Heart right ventricle (tissue), 16 donors: ENCODE data around the gene NEK10. TPM values are rescaled to one million over a fixed set of nuclear protein-coding genes. Genes with fewer than 3 reads are reported as not detected.
A peak's percentile ranks its signal among the peaks of the same experiment; 100 is the strongest.

Experiments used
- ATAC-seq, 8 donors: fragments of 200-7000 bp; cut with Tn5 transposase; one replicate each; pipeline ENCODE4 v1.9.1; 2020; ENCODE audit warnings: mild to moderate bottlenecking in 8 of 8, moderate library complexity in 8 of 8, moderate number of reproducible peaks in 1 of 8
- DNase-seq, 2 donors: peaks; one replicate each; pipeline ENCODE4 v3.0.0-alpha.2; 2020
- H3K27ac ChIP-seq, 10 donors: fragments of 200-600 bp; sonication (generic) in 2 of 10; one replicate each; pipeline versions ENCODE4 v1.5.0 to v1.8.0; 2020 to 2022; ENCODE audit warnings: mild to moderate bottlenecking in 3 of 10
- H3K27me3 ChIP-seq, 7 donors: fragments of 200-600 bp; one replicate each; pipeline ENCODE4 v1.8.0; 2021 to 2022; ENCODE audit warnings: mild to moderate bottlenecking in 2 of 7
- H3K36me3 ChIP-seq, 9 donors: fragments of 200-600 bp; sonication (generic) in 1 of 9; one replicate each; pipeline versions ENCODE4 v1.5.0 to v1.8.0; 2020 to 2022; ENCODE audit warnings: mild to moderate bottlenecking in 2 of 9
- H3K4me1 ChIP-seq, 9 donors: fragments of 200-600 bp; sonication (generic) in 1 of 9; one replicate each; pipeline versions ENCODE4 v1.5.0 to v1.8.0; 2020 to 2022; ENCODE audit warnings: mild to moderate bottlenecking in 4 of 9
- H3K4me3 ChIP-seq, 10 donors: fragments of 200-600 bp; sonication (generic) in 2 of 10; one replicate each; pipeline versions ENCODE4 v1.5.0 to v1.8.0; 2020 to 2022; ENCODE audit warnings: mild to moderate bottlenecking in 7 of 10, moderate library complexity in 2 of 10
- H3K9me3 ChIP-seq, 11 donors: fragments of 200-600 bp in 10 of 11; sonication (generic) in 2 of 11; one replicate each; pipeline versions ENCODE4 v1.5.0 to v1.8.0; 2013 to 2022; ENCODE audit warnings: mild to moderate bottlenecking in 2 of 11, control low read depth in 1 of 11, moderate library complexity in 1 of 11
- WGBS, 2 donors: extraction: QIAGEN DNeasy Blood & Tissue Kit; methylation state at CpG; one replicate each; pipeline ENCODE4 v1.1.7; 2013; ENCODE audit warnings: inconsistent platforms in 1 of 2; 5-methylcytosine and 5-hydroxymethylcytosine counted together
- intact Hi-C, 10 donors: fragments of 100-400 bp; cut with DNase I; formaldehyde crosslinking; loops; one replicate each; pipeline versions ENCODE4 v1.11.1 to v1.14.2; 2022
- polyA plus RNA-seq, 2 donors: library from polyadenylated mRNA; stranded (reverse); fragments of 200-250 nt; gene quantifications; one replicate each; pipeline ENCODE4 v1.2.3, GENCODE V29; 2013
- total RNA-seq, 10 donors: library from RNA; stranded (reverse); fragmentation: NEBNext Ultra II Directional in 3 of 10; extraction: Animal tissue kit (Norgen Biotek cat#: 25700) in 3 of 10; gene quantifications; one replicate each; pipeline versions ENCODE4 v1.2.1 to v1.2.4, GENCODE V29; 2021 to 2023
- TF ChIP-seq, protein P1 (sequence below), 9 donors: fragments of 200-600 bp; sonication (generic) in 2 of 9; IDR thresholded peaks; one replicate each; pipeline versions ENCODE4 v1.5.0 to v1.8.0; 2021 to 2022; ENCODE audit warnings: antibody characterized with exemption in 9 of 9, mild to moderate bottlenecking in 5 of 9, moderate library complexity in 1 of 9
- donor health status: Arrhythmogenic right ventricular cardiomyopathy.
- donor health status: ischemic (EF 13 %, LVEDD 7.1; RV severe dilation, severe dysfunction).
- donor health status: healthy with polysubstance abuse.
- donor health status: DM: no; HTN: yes; CAD: no.
- donor health status: DM: no; HTN: no; CAD: no.
- donor health status: ischemic (EF 25% LVEDD 6.9; RV normal size, moderate dysfunction).
- donor health status: ischemic (EF 25% LVEDD 5.7; RV mildly dilated, moderate dysfunction).
- donor health status: healthy.
- donor health status: DM: yes; HTN: yes; CAD: no.
- donor health status: Ischemic cardiomyopathy.
- donor health status: ischemic (EF 35%, LVEDD 5.7; RV mildly dilated, moderate dysfunction).
- donor health status: nonischemic (EF 11% LVEDD 7.7; RV severe dilation, severe dysfunction).
- donor health status: DM: yes; HTN: yes; CAD: no.
- donor health status: PGD.
- donor health status: ischemic (EF 29% LVEDD 5.4; RV normal size, mild dysfunction).
- donor health status: nonischemic (EF 23%, LVEDD 6.1; RV moderate dilation, normal function).

Gene NEK10
- total and polyA plus RNA-seq, 12 donors, result 0.36 to 17.5 (median 7.8) TPM

DNA sequence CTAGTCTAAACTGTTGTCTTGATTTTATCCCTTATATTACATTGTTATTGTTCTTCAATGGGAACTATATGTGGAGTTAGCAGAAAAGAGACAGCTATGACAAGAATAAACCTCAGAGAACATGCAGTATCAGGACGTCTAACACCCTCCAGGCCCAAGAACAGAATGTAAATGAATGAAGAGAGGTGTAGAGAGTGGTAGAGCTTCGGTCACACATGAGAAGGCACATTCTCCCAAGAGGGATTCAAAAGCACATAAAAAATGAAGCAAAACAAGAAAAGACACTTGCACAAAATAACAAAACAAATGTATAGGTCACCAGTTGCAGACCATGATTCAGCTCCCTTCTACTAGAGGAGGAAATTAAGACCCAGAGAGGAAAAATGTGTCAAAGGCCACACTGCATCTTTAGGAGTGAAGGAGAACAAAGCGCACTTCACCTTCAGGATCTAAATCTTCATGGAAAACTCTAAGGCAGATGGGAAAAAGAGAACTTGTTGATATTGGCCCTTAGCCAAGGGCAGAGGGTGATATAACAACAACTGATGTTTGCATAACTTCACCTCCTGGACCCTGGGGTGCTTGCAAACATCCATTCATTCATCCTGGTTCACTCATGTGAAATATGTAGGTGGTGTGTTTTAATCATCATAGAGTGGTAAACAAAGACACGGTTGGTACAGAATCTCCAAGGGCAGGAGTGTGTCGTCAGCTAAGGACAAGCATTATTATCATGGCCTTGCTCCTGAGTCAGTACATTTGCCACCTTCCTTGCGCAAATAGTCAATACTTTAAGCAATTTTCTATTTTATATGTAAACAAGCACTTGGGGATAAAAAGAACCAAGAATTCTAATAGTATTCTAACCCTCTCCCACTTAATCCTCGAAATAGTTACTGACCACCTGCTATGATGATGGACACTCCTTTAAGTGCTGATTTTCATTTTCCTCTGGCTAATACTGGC is 8.8 kb downstream of the NEK10 start:
- TF ChIP-seq, protein P1, sequence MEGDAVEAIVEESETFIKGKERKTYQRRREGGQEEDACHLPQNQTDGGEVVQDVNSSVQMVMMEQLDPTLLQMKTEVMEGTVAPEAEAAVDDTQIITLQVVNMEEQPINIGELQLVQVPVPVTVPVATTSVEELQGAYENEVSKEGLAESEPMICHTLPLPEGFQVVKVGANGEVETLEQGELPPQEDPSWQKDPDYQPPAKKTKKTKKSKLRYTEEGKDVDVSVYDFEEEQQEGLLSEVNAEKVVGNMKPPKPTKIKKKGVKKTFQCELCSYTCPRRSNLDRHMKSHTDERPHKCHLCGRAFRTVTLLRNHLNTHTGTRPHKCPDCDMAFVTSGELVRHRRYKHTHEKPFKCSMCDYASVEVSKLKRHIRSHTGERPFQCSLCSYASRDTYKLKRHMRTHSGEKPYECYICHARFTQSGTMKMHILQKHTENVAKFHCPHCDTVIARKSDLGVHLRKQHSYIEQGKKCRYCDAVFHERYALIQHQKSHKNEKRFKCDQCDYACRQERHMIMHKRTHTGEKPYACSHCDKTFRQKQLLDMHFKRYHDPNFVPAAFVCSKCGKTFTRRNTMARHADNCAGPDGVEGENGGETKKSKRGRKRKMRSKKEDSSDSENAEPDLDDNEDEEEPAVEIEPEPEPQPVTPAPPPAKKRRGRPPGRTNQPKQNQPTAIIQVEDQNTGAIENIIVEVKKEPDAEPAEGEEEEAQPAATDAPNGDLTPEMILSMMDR (IDR thresholded peaks at IDR 0.05), result no peak
- H3K36me3 ChIP-seq, result no peaks in the 10 kb centered on the region
- H3K9me3 ChIP-seq, result no peaks in the 10 kb centered on the region
- H3K4me1 ChIP-seq, result peaks cover 0 to 32% (median 0%) of the 10 kb centered on the region in 9 donors
- DNase-seq, result no peak
- peak overlapping the region in 1 of 10 donors; percentile 86 for H3K27ac ChIP-seq
- no peaks in the 10 kb centered on the region for H3K27me3 ChIP-seq
- WGBS, 2 donors, result 74 to 77% methylated on average over 7 of the region's 7 CpGs
- intact Hi-C loops, result loop anchor here in 1 of 10 donors (10.0 kb wide), 1 partner anchor 46 kb away; no protein-coding TSS in a partner anchor
- H3K4me3 ChIP-seq, result no peak overlapping the region
- no peak for ATAC-seq

DNA sequence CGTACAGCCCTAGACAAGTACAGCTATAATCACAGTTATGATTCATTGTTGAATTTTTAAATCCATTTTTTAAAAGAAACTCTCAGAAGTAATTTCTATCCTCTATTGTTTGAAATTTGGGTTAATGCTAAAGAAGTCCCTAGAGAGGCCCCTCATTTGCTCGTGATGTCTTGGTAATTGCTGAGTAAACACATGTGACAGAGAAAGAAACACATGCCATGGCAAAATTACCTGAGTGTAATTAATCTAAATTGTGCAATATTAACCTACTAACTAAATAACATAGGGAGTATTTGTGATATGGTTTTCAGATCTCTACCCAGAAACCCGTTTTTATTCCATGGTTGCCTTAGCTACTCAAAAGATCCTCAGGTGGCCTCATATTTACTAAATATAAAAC is 10.8 kb downstream of the NEK10 start:
- 75 to 82% methylated on average over 3 of the region's 3 CpGs for WGBS, 2 donors
- peak overlapping the region in 1 of 10 donors; percentile 86 for H3K27ac ChIP-seq
- intact Hi-C loops, result loop anchor here in 1 of 10 donors (5.0 kb wide), 1 partner anchor 46 kb away; no protein-coding TSS in a partner anchor
- ATAC-seq (no peak), DNase-seq (no peak)
- H3K4me3 ChIP-seq, result no peak overlapping the region
- TF ChIP-seq, protein P1 (IDR thresholded peaks at IDR 0.05), result no peak
- H3K27me3 ChIP-seq, result no peaks in the 10 kb centered on the region
- H3K9me3 ChIP-seq, result no peaks in the 10 kb centered on the region
- H3K36me3 ChIP-seq, result no peaks in the 10 kb centered on the region
- peaks cover 0 to 32% (median 0%) of the 10 kb centered on the region in 9 donors for H3K4me1 ChIP-seq

DNA sequence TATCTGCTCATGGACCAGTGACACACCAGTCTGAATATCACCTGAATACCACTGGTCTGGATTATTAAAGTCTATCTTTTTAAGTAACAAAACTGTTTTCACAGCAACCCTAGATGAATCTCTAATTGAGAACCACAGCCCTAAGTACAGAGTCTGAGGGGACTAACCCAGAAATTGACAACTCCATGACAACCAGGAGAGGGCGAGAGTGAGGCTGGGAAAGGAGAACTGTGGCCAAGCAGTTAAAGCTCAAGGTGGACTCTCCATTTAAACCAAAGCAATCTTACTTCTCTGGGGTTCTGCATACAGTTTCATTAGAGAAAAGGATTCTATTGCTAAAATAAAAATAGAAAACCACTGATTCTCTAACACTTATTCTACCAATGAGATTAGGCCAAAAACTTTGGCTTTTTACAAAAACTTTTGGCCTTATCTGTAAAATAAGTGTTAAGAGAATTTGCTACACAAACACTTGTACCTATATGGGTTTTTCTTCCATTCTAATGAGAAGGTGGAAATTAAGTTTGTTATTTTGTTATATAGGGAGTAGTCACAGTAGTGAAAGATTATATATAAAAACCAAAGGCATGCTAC is 11.4 kb downstream of the NEK10 start:
- H3K27ac ChIP-seq, result no peak overlapping the region
- H3K9me3 ChIP-seq, result no peaks in the 10 kb centered on the region
- no peaks in the 10 kb centered on the region for H3K36me3 ChIP-seq
- no peaks in the 10 kb centered on the region for H3K27me3 ChIP-seq
- 42 to 67% methylated on average over 1 of the region's 1 CpG for WGBS, 2 donors
- no peak overlapping the region for H3K4me3 ChIP-seq
- DNase-seq (peak in 1 of 2 donors; percentile 32), ATAC-seq (peak in 4 of 8 donors; percentile 51 to 74 (median 62))
- TF ChIP-seq, protein P1 (IDR thresholded peaks at IDR 0.05), result peak in 7 of 9 donors; percentile 44 to 67 (median 55)
- intact Hi-C loops, result loop anchor here in 1 of 10 donors (5.0 kb wide), 1 partner anchor 45 kb away; no protein-coding TSS in a partner anchor
- H3K4me1 ChIP-seq, result peaks cover 0 to 32% (median 0%) of the 10 kb centered on the region in 9 donors

DNA sequence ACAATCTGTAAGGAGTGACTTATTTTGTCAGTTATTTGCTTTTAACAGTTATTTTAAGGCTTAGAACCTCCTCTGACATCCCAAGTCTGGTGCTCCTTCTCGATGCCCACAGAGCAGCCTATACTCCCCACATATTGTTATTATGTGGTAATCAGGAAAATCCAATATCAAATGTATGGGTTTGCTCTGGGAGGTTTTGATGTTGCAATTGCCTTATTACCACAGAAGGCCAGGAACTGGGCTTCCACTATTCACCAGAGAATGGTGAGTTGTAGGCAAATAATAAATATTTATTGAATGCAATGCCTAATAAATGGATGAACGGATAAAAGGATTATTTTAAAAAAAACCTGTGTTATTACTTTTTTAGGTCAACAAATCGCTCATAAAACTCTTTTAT is 12.2 kb downstream of the NEK10 start:
- no peak overlapping the region for H3K27ac ChIP-seq
- H3K4me1 ChIP-seq, result peaks cover 0 to 32% (median 0%) of the 10 kb centered on the region in 9 donors
- H3K27me3 ChIP-seq, result no peaks in the 10 kb centered on the region
- WGBS, 2 donors, result 85 to 89% methylated on average over 3 of the region's 3 CpGs
- intact Hi-C loops, result loop anchor here in 1 of 10 donors (5.0 kb wide), 1 partner anchor 45 kb away; no protein-coding TSS in a partner anchor
- H3K9me3 ChIP-seq, result no peaks in the 10 kb centered on the region
- H3K4me3 ChIP-seq, result no peak overlapping the region
- no peaks in the 10 kb centered on the region for H3K36me3 ChIP-seq
- no peak for ATAC-seq
- TF ChIP-seq, protein P1 (IDR thresholded peaks at IDR 0.05), result no peak
- DNase-seq, result no peak
